HepG2 (cell line): ENCODE measurements around the gene SLC13A3. TPM values are rescaled to one million over a fixed set of nuclear protein-coding genes. Genes with fewer than 3 reads are reported as not detected.
A peak's percentile ranks its signal among the peaks of the same experiment; 100 is the strongest.

Source experiments
- ATAC-seq: fragments of 200-7000 bp; cut with Tn5 transposase; 3 replicates; pipeline ENCODE4 v1.9.1; 2020; ENCODE audit warnings: mild to moderate bottlenecking, moderate library complexity
- BruUV-seq: library from RNA; stranded (reverse); fragments of 400-500 nt; replicated peaks from 2 replicates; lab custom pipeline; 2021; lab: Mats Ljungman, UMichigan
- CTCF ChIA-PET: fragments of 300-600 bp; formaldehyde crosslinking; extraction: SDS; loops from one replicate; lab custom pipeline; 2021; ENCODE audit warnings: low total read pairs, inconsistent platforms, low intra/inter-chr PET ratio; lab: Yijun Ruan, JAX
- POLR2A ChIA-PET: fragments of 350-600 bp; sonication (Branson Sonifier 250); formaldehyde crosslinking; loops from one replicate; lab custom pipeline; 2020; ENCODE audit warnings: antibody characterized with exemption, inconsistent platforms; lab: Yijun Ruan, JAX
- DNase-seq: peaks from one replicate; pipeline ENCODE4 v3.0.0-alpha.2; 2015; ENCODE audit warnings: low spot score
- FAIRE-seq: peaks from 3 replicates; lab custom pipeline; 2011; peaks lifted over from hg19 to GRCh38; lab: Jason Lieb, UNC
- H2AFZ ChIP-seq: one replicate; pipeline ENCODE4 v1.6.1; 2011; ENCODE audit warnings: low read length, inconsistent platforms
- H3K27ac ChIP-seq: fragments of 300-600 bp; 3 replicates; pipeline ENCODE4 v1.8.0; 2011; ENCODE audit warnings: mixed run types, mild to moderate bottlenecking, mixed read lengths, low read length, inconsistent platforms; ENCODE audit not compliant: insufficient read depth; ENCODE audit errors: extremely low read length
- H3K27me3 ChIP-seq, 2 experiments: fragments of 200-600 bp in 1 of 2; 2 replicates in 1 of 2; 3 replicates in 1 of 2; pipeline versions ENCODE4 v1.6.0 to v1.8.0; 2011; ENCODE audit warnings: low read length in 2 of 2, mild to moderate bottlenecking in 2 of 2, moderate library complexity in 2 of 2, inconsistent platforms in 1 of 2; ENCODE audit not compliant: insufficient read depth in 2 of 2, control insufficient read depth in 1 of 2
- H3K36me3 ChIP-seq, 2 experiments: fragments of 200-600 bp in 1 of 2; replicated peaks in 1 of 2; 2 replicates in 1 of 2; 3 replicates in 1 of 2; pipeline versions ENCODE4 v1.5.1 to v1.8.0; 2011; ENCODE audit warnings: low read length in 2 of 2, inconsistent platforms in 1 of 2; ENCODE audit not compliant: insufficient read depth in 2 of 2, control insufficient read depth in 1 of 2
- H3K4me1 ChIP-seq: 2 replicates; pipeline ENCODE4 v1.5.1; 2012; ENCODE audit warnings: low read length, inconsistent platforms; ENCODE audit not compliant: insufficient read depth
- H3K4me2 ChIP-seq: 2 replicates; pipeline ENCODE4 v1.6.0; 2011; ENCODE audit warnings: low read depth, low read length, inconsistent platforms
- H3K4me3 ChIP-seq, 3 experiments: fragments of 200-600 bp in 1 of 3; sonication (generic), shearing (Covaris generic) in 1 of 3; replicated peaks in 1 of 3; 2 replicates each; pipeline ENCODE4 v1.5.1; 2011 to 2016; ENCODE audit warnings: low read length in 3 of 3, inconsistent platforms in 2 of 3, low read depth in 2 of 3, mild to moderate bottlenecking in 2 of 3, control low read depth in 1 of 3, mixed read lengths in 1 of 3; ENCODE audit not compliant: insufficient read depth in 1 of 3
- H3K79me2 ChIP-seq: one replicate; pipeline ENCODE4 v1.6.1; 2011; ENCODE audit warnings: low read length, inconsistent platforms; ENCODE audit not compliant: insufficient read depth
- H3K9ac ChIP-seq: 2 replicates; pipeline ENCODE4 v1.6.0; 2011; ENCODE audit warnings: mild to moderate bottlenecking, low read depth, low read length, inconsistent platforms; ENCODE audit not compliant: insufficient read depth
- H3K9me3 ChIP-seq: 2 replicates; pipeline ENCODE4 v1.5.1; 2012; ENCODE audit warnings: mild to moderate bottlenecking, low read length
- H4K20me1 ChIP-seq: 2 replicates; pipeline ENCODE4 v1.6.0; 2011; ENCODE audit warnings: inconsistent platforms, mild to moderate bottlenecking, low read length, moderate library complexity; ENCODE audit not compliant: insufficient read depth
- ATF1 ChIP-seq: IDR thresholded peaks from 2 replicates; pipeline ENCODE4 v1.6.1; 2016; ENCODE audit warnings: mild to moderate bottlenecking, control low read depth
- EHMT2 ChIP-seq: fragments of 200-600 bp; sonication (generic); IDR thresholded peaks from 2 replicates; pipeline ENCODE4 v1.7.0; 2017; ENCODE audit warnings: antibody characterized with exemption, low read depth, low read length, borderline replicate concordance
- GTF3A ChIP-seq: sonication (generic); formaldehyde crosslinking; conservative IDR thresholded peaks from 2 replicates; pipeline ENCODE4 v1.4.0; 2020; ENCODE audit warnings: mild to moderate bottlenecking, missing genetic modification reagents
- HOXA9 ChIP-seq: sonication (generic); formaldehyde crosslinking; IDR thresholded peaks from 2 replicates; pipeline ENCODE4 v1.8.1; 2022; ENCODE audit warnings: missing genetic modification reagents, mild to moderate bottlenecking, moderate library complexity, borderline replicate concordance
- KDM4B ChIP-seq: sonication (generic); formaldehyde crosslinking; IDR thresholded peaks from 2 replicates; pipeline ENCODE4 v1.4.0; 2020; ENCODE audit warnings: missing genetic modification reagents
- MYNN ChIP-seq: sonication (generic); formaldehyde crosslinking; IDR thresholded peaks from 2 replicates; pipeline ENCODE4 v1.4.0; 2020; ENCODE audit warnings: mild to moderate bottlenecking, low read depth, missing genetic modification reagents
- PREB ChIP-seq: sonication (generic); formaldehyde crosslinking; IDR thresholded peaks from 2 replicates; pipeline ENCODE4 v1.4.0; 2020; ENCODE audit warnings: missing genetic modification reagents
- REL ChIP-seq: sonication (generic); formaldehyde crosslinking; conservative IDR thresholded peaks from 2 replicates; pipeline ENCODE4 v1.8.0; 2022; ENCODE audit warnings: mild to moderate bottlenecking, missing genetic modification reagents, moderate library complexity
- ZBTB44 ChIP-seq: sonication (generic); formaldehyde crosslinking; IDR thresholded peaks from 2 replicates; pipeline ENCODE4 v1.4.0; 2020; ENCODE audit warnings: missing genetic modification reagents
- ZNF101 ChIP-seq: sonication (generic); formaldehyde crosslinking; IDR thresholded peaks from 2 replicates; pipeline ENCODE4 v1.4.0; 2020; ENCODE audit warnings: mild to moderate bottlenecking, low read depth, missing genetic modification reagents, borderline replicate concordance
- ZNF24 ChIP-seq: fragments of 450-650 bp; IDR thresholded peaks from 2 replicates; pipeline ENCODE4 v1.6.1; 2017; ENCODE audit warnings: antibody characterized with exemption, mild to moderate bottlenecking
- ZNF251 ChIP-seq: sonication (generic); formaldehyde crosslinking; IDR thresholded peaks from 2 replicates; pipeline ENCODE4 v1.9.0; 2021; ENCODE audit warnings: mild to moderate bottlenecking, missing genetic modification reagents
- ZNF431 ChIP-seq: sonication (generic); formaldehyde crosslinking; IDR thresholded peaks from 2 replicates; pipeline ENCODE4 v1.9.0; 2022; ENCODE audit warnings: missing genetic modification reagents, low read depth, mild to moderate bottlenecking, borderline replicate concordance
- ZNF607 ChIP-seq: sonication (generic); formaldehyde crosslinking; IDR thresholded peaks from 2 replicates; pipeline ENCODE4 v1.5.1; 2020; ENCODE audit warnings: missing genetic modification reagents, mild to moderate bottlenecking, borderline replicate concordance
- ZNF777 ChIP-seq: sonication (generic); formaldehyde crosslinking; IDR thresholded peaks from 2 replicates; pipeline ENCODE4 v1.4.0; 2020; ENCODE audit warnings: missing genetic modification reagents
- WGBS: methylation state at CpG from one replicate; pipeline ENCODE4 v1.1.6; 2017; ENCODE audit warnings: low lambda C conversion rate; 5-methylcytosine and 5-hydroxymethylcytosine counted together
- in situ Hi-C: cut with HindIII; loops from 2 replicates; pipeline ENCODE4 v1.10.0; 2017; ENCODE audit warnings: low pct_unique_long_range_greater_than_20kb; ENCODE audit not compliant: extremely low pct_ligation_motif_present
- intact Hi-C: fragments of 100-400 bp; cut with micrococcal nuclease; formaldehyde crosslinking; loops from one replicate; pipeline ENCODE4 v1.10.0; 2022; ENCODE audit not compliant: unreplicated experiment
- polyA plus RNA-seq, 8 experiments: library from polyadenylated mRNA; depleted of rRNA in 3 of 8; stranded (reverse) in 7 of 8; unstranded in 1 of 8; fragments of >200 nt; fragmentation: Illumina TruSeq in 4 of 8; extraction: Trizol in 4 of 8; gene quantifications; 2 replicates each; pipeline versions ENCODE4 v1.2.1 to v1.2.3, GENCODE V29; 2011 to 2016; ENCODE audit warnings: low read depth in 4 of 8, missing spikeins in 1 of 8, mixed read lengths in 1 of 8; ENCODE audit not compliant: insufficient read depth in 1 of 8
- total RNA-seq, 5 experiments: library from RNA; depleted of rRNA; stranded (reverse); fragments of >200 nt; fragmentation: Illumina TruSeq; extraction: Trizol; gene quantifications; 2 replicates each; pipeline ENCODE4 v1.2.3, GENCODE V29; 2016; ENCODE audit warnings: low read depth in 1 of 5
- TF ChIP-seq, protein P1 (sequence below): IDR thresholded peaks from 2 replicates; pipeline ENCODE4 v1.6.1; 2016; ENCODE audit warnings: missing compliant biosample characterization, missing genetic modification reagents, borderline replicate concordance

SLC13A3 gene
- total and polyA plus RNA-seq, 2 of the 13 experiments (the other 11 are each of a cell fraction or from before 2014, with no cell fraction given): 66.5 to 76.0 TPM

DNA sequence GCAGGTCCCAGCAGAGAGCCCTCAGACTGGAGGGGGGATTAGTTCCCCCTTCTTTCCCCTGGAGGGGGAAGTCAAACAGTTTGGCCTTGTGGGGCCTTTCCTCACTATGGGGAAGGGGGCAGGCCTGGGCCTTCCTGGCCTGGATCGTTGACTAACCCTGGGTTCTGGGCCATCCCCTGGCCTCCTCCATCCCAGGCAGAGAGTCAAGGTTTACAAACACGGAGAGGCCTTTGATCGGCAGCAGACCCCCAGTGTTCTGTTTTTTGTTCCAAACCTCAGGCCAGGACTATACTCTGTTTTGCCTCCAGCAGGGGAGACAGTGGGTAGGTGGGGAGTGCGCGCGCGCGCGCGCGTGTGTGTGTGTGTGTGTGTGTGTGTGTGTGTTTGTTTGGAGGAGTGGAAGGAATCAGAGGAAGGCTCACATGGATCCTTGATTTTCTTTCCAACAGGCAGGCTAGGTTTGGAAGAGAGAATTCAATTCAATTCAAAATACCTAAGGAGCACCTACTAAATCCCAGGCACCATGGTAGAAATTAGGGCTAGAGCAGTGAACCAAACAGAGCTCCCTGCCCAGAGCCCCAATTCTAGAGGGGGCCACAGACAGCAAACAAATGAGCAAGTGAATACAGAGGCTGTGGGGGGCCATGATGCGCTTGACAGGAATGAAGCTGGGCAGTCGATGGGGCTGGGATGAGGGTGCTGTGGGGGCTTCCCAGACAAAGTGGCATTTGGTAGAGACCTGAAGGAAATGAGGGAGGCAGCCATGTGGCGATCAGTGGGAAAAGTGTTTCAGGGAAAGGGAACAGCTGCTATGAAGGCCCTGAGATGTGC is 23.2 kb upstream of the SLC13A3 start (continued):
- TF ChIP-seq ZNF431 (CRISPR knock-in tag) (no peak), ZNF607 (CRISPR knock-in tag) (peak; percentile 82; the same call in 1 of the 2 replicates), ZNF24 (peak; percentile 52; the same call in 1 of the 2 replicates), ZNF101 (CRISPR knock-in tag) (0 out of 2 replicates have a peak, but pooled peaks have one; percentile 13)
- TF ChIP-seq, protein P1, sequence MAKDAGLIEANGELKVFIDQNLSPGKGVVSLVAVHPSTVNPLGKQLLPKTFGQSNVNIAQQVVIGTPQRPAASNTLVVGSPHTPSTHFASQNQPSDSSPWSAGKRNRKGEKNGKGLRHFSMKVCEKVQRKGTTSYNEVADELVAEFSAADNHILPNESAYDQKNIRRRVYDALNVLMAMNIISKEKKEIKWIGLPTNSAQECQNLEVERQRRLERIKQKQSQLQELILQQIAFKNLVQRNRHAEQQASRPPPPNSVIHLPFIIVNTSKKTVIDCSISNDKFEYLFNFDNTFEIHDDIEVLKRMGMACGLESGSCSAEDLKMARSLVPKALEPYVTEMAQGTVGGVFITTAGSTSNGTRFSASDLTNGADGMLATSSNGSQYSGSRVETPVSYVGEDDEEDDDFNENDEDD: peak; percentile 24; the same call in 1 of the 2 replicates

- BruUV-seq: TSS peak; percentile 60
- H3K27ac ChIP-seq: peak overlapping the region; percentile 84
- H3K9me3 ChIP-seq: peaks cover 41% of the 10 kb centered on the region
- H3K36me3 ChIP-seq: no peaks in the 10 kb centered on the region
- H3K27me3 ChIP-seq: no peaks in the 10 kb centered on the region
- H3K79me2 ChIP-seq: no peaks in the 10 kb centered on the region
- peak overlapping the region; percentile 70 for H3K4me2 ChIP-seq
- intact Hi-C loops: loop anchor here (1.0 kb wide), 1 partner anchor 35 kb away; no protein-coding TSS in a partner anchor
- ATAC-seq (no peak), DNase-seq (no peak), FAIRE-seq (no peak)
- in situ Hi-C loops: no loop called here
- no peak overlapping the region for H2AFZ ChIP-seq
- POLR2A ChIA-PET: interaction anchor here (0.9 to 6.7 kb wide), 10 partner anchors 11 to 739 kb away, joined by 3 to 56 read pairs (median 10); partner anchors contain the start of genes SLC13A3, TP53RK and ZNF334
- H4K20me1 ChIP-seq: no peaks in the 10 kb centered on the region
- CTCF ChIA-PET: no interaction called here
- H3K4me3 ChIP-seq: peak overlapping the region in 1 of 3 experiments; percentile 53; a peak in 2 of 6 replicates
- 63% methylated on average over 11 of the region's 11 CpGs for WGBS
- peak overlapping the region; percentile 70 for H3K9ac ChIP-seq
- H3K4me1 ChIP-seq: peaks cover 100% of the 10 kb centered on the region
- TF ChIP-seq PREB (CRISPR knock-in tag) (no peak), EHMT2 (no peak), ATF1 (CRISPR knock-in tag) (no peak), REL (peak; percentile 83), ZNF251 (CRISPR knock-in tag) (0 out of 2 replicates have a peak, but pooled peaks have one; percentile 19), HOXA9 (peak; percentile 65; the same call in 1 of the 2 replicates), ZNF777 (CRISPR knock-in tag) (peak; percentile 33; the same call in 1 of the 2 replicates), KDM4B (CRISPR knock-in tag) (no peak), ZBTB44 (CRISPR knock-in tag) (0 out of 2 replicates have a peak, but pooled peaks have one; percentile 14), MYNN (CRISPR knock-in tag) (no peak), GTF3A (CRISPR knock-in tag) (0 out of 2 replicates have a peak, but pooled peaks have one; percentile 62)
Measured at GRCh38 chr20:46673394-46674252, 22.4 kb upstream of the SLC13A3 start.
